Neuronal stem cell (in vitro differentiated cells): ENCODE data around the gene SERPINB4. TPM values are rescaled to one million over a fixed set of nuclear protein-coding genes. Genes with fewer than 3 reads are reported as not detected.
"Not testable (repeated sequence)": the region's sequence is repeated elsewhere in the genome, so short reads cannot be mapped to it uniquely, and the experiment has no call there.

Source experiments
- DNase-seq: peaks from one replicate; pipeline ENCODE4 v3.0.0-alpha.2; 2013; ENCODE audit warnings: low spot score
- H2AFZ ChIP-seq: one replicate; pipeline ENCODE4 v1.6.1; 2013; ENCODE audit warnings: mild to moderate bottlenecking, low read length, inconsistent platforms
- H2AK5ac ChIP-seq: 2 replicates; pipeline ENCODE4 v1.6.1; 2013; ENCODE audit warnings: low read depth, mild to moderate bottlenecking, inconsistent platforms, low read length, moderate library complexity, mixed read lengths
- H2BK120ac ChIP-seq: 2 replicates; pipeline ENCODE4 v1.6.1; 2013; ENCODE audit warnings: low read depth, mild to moderate bottlenecking, inconsistent platforms, low read length, moderate library complexity, mixed read lengths
- H2BK12ac ChIP-seq: one replicate; pipeline ENCODE4 v1.6.1; 2013; ENCODE audit warnings: low read length, inconsistent platforms
- H2BK15ac ChIP-seq: 2 replicates; pipeline ENCODE4 v1.6.1; 2013; ENCODE audit warnings: mild to moderate bottlenecking, low read length, inconsistent platforms, mixed read lengths
- H2BK5ac ChIP-seq: one replicate; pipeline ENCODE4 v1.6.1; 2013; ENCODE audit warnings: inconsistent platforms, mild to moderate bottlenecking, low read length, moderate library complexity
- H3K14ac ChIP-seq: one replicate; pipeline ENCODE4 v1.6.1; 2013; ENCODE audit warnings: low read length, inconsistent platforms
- H3K18ac ChIP-seq: 2 replicates; pipeline ENCODE4 v1.6.1; 2013; ENCODE audit warnings: low read length, inconsistent platforms
- H3K23ac ChIP-seq: 2 replicates; pipeline ENCODE4 v1.6.1; 2013; ENCODE audit warnings: low read depth, mild to moderate bottlenecking, mixed read lengths, low read length, inconsistent platforms; ENCODE audit not compliant: poor library complexity
- H3K27ac ChIP-seq: replicated peaks from 3 replicates; pipeline ENCODE4 v1.5.1; 2013; ENCODE audit warnings: low read length, inconsistent platforms
- H3K27me3 ChIP-seq, 3 experiments: 2 replicates each; pipeline ENCODE4 v1.6.1; 2013; ENCODE audit warnings: low read length in 3 of 3, mild to moderate bottlenecking in 2 of 3, inconsistent platforms in 1 of 3, low read depth in 1 of 3, mixed read lengths in 1 of 3, moderate library complexity in 1 of 3; ENCODE audit not compliant: control insufficient read depth in 3 of 3, insufficient read depth in 3 of 3
- H3K36me3 ChIP-seq, 2 donors: replicated peaks in 1 of 2; 2 replicates each; pipeline ENCODE4 v1.6.1; 2013; ENCODE audit warnings: low read length in 2 of 2; ENCODE audit not compliant: control insufficient read depth in 2 of 2, insufficient read depth in 2 of 2
- H3K4ac ChIP-seq: 2 replicates; pipeline ENCODE4 v1.6.1; 2013; ENCODE audit warnings: inconsistent platforms, mild to moderate bottlenecking, low read length, moderate library complexity
- H3K4me1 ChIP-seq, 2 donors: 1 replicate in 1 of 2; 2 replicates in 1 of 2; pipeline ENCODE4 v1.6.1; 2013; ENCODE audit warnings: low read length in 2 of 2, low read depth in 1 of 2; ENCODE audit not compliant: control insufficient read depth in 2 of 2, insufficient read depth in 1 of 2
- H3K4me2 ChIP-seq: one replicate; pipeline ENCODE4 v1.6.1; 2013; ENCODE audit warnings: mild to moderate bottlenecking, low read length, inconsistent platforms; ENCODE audit not compliant: insufficient read depth, poor library complexity, severe bottlenecking
- H3K4me3 ChIP-seq, 2 donors: 2 replicates each; pipeline ENCODE4 v1.5.1; 2013; ENCODE audit warnings: low read length in 2 of 2, mild to moderate bottlenecking in 2 of 2, inconsistent platforms in 1 of 2, moderate library complexity in 1 of 2
- H3K79me1 ChIP-seq: one replicate; pipeline ENCODE4 v1.6.1; 2013; ENCODE audit warnings: low read depth, mild to moderate bottlenecking, inconsistent platforms, low read length, moderate library complexity
- H3K9ac ChIP-seq: one replicate; pipeline ENCODE4 v1.6.1; 2013; ENCODE audit warnings: mild to moderate bottlenecking, low read depth, low read length, inconsistent platforms; ENCODE audit not compliant: poor library complexity
- H3K9me3 ChIP-seq, 2 donors: replicated peaks in 1 of 2; 2 replicates each; pipeline versions ENCODE3 to v1.6.1; 2013; ENCODE audit warnings: low read length in 2 of 2, mild to moderate bottlenecking in 2 of 2, inconsistent platforms in 1 of 2, low read depth in 1 of 2, mixed read lengths in 1 of 2, moderate library complexity in 1 of 2; ENCODE audit not compliant: control insufficient read depth in 2 of 2, insufficient read depth in 1 of 2
- H4K8ac ChIP-seq: one replicate; pipeline ENCODE4 v1.6.1; 2013; ENCODE audit warnings: low read depth, mild to moderate bottlenecking, inconsistent platforms, low read length, moderate library complexity
- H4K91ac ChIP-seq: one replicate; pipeline ENCODE4 v1.6.1; 2013; ENCODE audit warnings: low read length, low read depth, mild to moderate bottlenecking, inconsistent platforms; ENCODE audit not compliant: poor library complexity
- WGBS, 2 donors: extraction: QIAGEN DNeasy Blood & Tissue Kit; methylation state at CpG; one replicate each; pipeline ENCODE4 v1.1.7; 2013; ENCODE audit warnings: missing lambda C conversion rate in 2 of 2, mixed read lengths in 1 of 2; ENCODE audit not compliant: insufficient read length in 2 of 2, insufficient replicate concordance in 1 of 2; ENCODE audit errors: extremely low coverage in 2 of 2; 5-methylcytosine and 5-hydroxymethylcytosine counted together
- polyA plus RNA-seq, 2 experiments: library from polyadenylated mRNA; stranded (reverse); fragments of 200-250 nt; gene quantifications; one replicate each; pipeline ENCODE4 v1.2.3, GENCODE V29; 2013

Gene SERPINB4
- not detected for polyA plus RNA-seq (2013, experiment 1 of 2)
- polyA plus RNA-seq (2013, experiment 2 of 2), result not detected

- not testable (repeated sequence) for H3K4ac ChIP-seq, DNase-seq, H2BK12ac ChIP-seq, H3K9ac ChIP-seq, H3K18ac ChIP-seq, H3K79me1 ChIP-seq, H4K8ac ChIP-seq, H2BK15ac ChIP-seq, H4K91ac ChIP-seq, H3K14ac ChIP-seq, H2BK5ac ChIP-seq, H3K9me3 ChIP-seq, H2BK120ac ChIP-seq, H3K4me3 ChIP-seq, H3K27me3 ChIP-seq, H3K36me3 ChIP-seq, H3K4me1 ChIP-seq, H2AFZ ChIP-seq, H3K4me2 ChIP-seq, H3K27ac ChIP-seq, H3K23ac ChIP-seq, H2AK5ac ChIP-seq
- no CpG with 5 or more reads among the region's 2 CpGs for WGBS, 2 donors
These were observed at the start of gene SERPINB4 for GRCh38 chr18:63644142-63644541. Gene SERPINB4 (minus strand): TSS chr18:63644256. CDS start chr18:63643577, 679 bp downstream.

- no peak overlapping the region for H2BK15ac ChIP-seq
- no peak overlapping the region for H2BK5ac ChIP-seq
- no peak overlapping the region for H2BK120ac ChIP-seq
- no peak overlapping the region for H2BK12ac ChIP-seq
- no peak overlapping the region for H3K4me2 ChIP-seq
- no peak for DNase-seq
- H3K14ac ChIP-seq, result no peak overlapping the region
- peaks cover 0 to 1% of the 10 kb centered on the region in 2 donors for H3K4me1 ChIP-seq
- no peak overlapping the region for H3K4me3 ChIP-seq
- no peak overlapping the region for H2AK5ac ChIP-seq
- peaks cover 2% of the 10 kb centered on the region for H3K79me1 ChIP-seq
- H4K8ac ChIP-seq, result no peak overlapping the region
- no peaks in the 10 kb centered on the region for H3K27me3 ChIP-seq
- H4K91ac ChIP-seq, result no peak overlapping the region
- H3K36me3 ChIP-seq, result no peaks in the 10 kb centered on the region
- no CpG with 5 or more reads among the region's 2 CpGs for WGBS, 2 donors
- H2AFZ ChIP-seq, result no peak overlapping the region
- no peak overlapping the region for H3K4ac ChIP-seq
- H3K23ac ChIP-seq, result no peak overlapping the region
- no peaks in the 10 kb centered on the region for H3K9me3 ChIP-seq
- H3K9ac ChIP-seq, result no peak overlapping the region
- H3K27ac ChIP-seq, result no peak overlapping the region
- H3K18ac ChIP-seq, result no peak overlapping the region
These were observed 45.0 kb upstream of the SERPINB4 start for GRCh38 chr18:63689064-63689463.

- no peak overlapping the region for H3K9ac ChIP-seq
- H2AFZ ChIP-seq, result no peak overlapping the region
- no peak overlapping the region for H2AK5ac ChIP-seq
- H3K27ac ChIP-seq, result no peak overlapping the region
- no peak overlapping the region for H3K4ac ChIP-seq
- H2BK15ac ChIP-seq, result no peak overlapping the region
- H3K36me3 ChIP-seq, result no peaks in the 10 kb centered on the region
- H4K8ac ChIP-seq, result no peak overlapping the region
- no peak overlapping the region for H4K91ac ChIP-seq
- no peaks in the 10 kb centered on the region for H3K27me3 ChIP-seq
- peaks cover 0 to 8% of the 10 kb centered on the region in 2 donors for H3K4me1 ChIP-seq
- H2BK12ac ChIP-seq, result no peak overlapping the region
- no peak overlapping the region for H2BK120ac ChIP-seq
- no peak overlapping the region for H3K14ac ChIP-seq
- no peak overlapping the region for H3K4me2 ChIP-seq
- no peak overlapping the region for H2BK5ac ChIP-seq
- H3K4me3 ChIP-seq, result no peak overlapping the region
- peaks cover 2% of the 10 kb centered on the region for H3K79me1 ChIP-seq
- WGBS, 2 donors, result no CpG with 5 or more reads among the region's 2 CpGs
- DNase-seq, result no peak
- no peak overlapping the region for H3K18ac ChIP-seq
- H3K9me3 ChIP-seq, result no peaks in the 10 kb centered on the region
- no peak overlapping the region for H3K23ac ChIP-seq
These were observed 42.8 kb upstream of the SERPINB4 start for GRCh38 chr18:63686871-63687270.

GRCh38 chr18:63684718-63685117 lies 40.7 kb upstream of the SERPINB4 start:
- no peak overlapping the region for H2BK120ac ChIP-seq
- no peak overlapping the region for H3K27ac ChIP-seq
- H3K79me1 ChIP-seq, result peaks cover 2% of the 10 kb centered on the region
- no peak overlapping the region for H2AFZ ChIP-seq
- no peak overlapping the region for H2BK5ac ChIP-seq
- no peak overlapping the region for H3K4me2 ChIP-seq
- H3K36me3 ChIP-seq, result no peaks in the 10 kb centered on the region
- WGBS, 2 donors, result no CpG with 5 or more reads among the region's 3 CpGs
- no peak overlapping the region for H2BK15ac ChIP-seq
- H3K4me3 ChIP-seq, result no peak overlapping the region
- no peaks in the 10 kb centered on the region for H3K9me3 ChIP-seq
- H2BK12ac ChIP-seq, result no peak overlapping the region
- H3K9ac ChIP-seq, result no peak overlapping the region
- H4K8ac ChIP-seq, result no peak overlapping the region
- H2AK5ac ChIP-seq, result no peak overlapping the region
- no peak overlapping the region for H3K23ac ChIP-seq
- no peak overlapping the region for H3K14ac ChIP-seq
- H3K27me3 ChIP-seq, result no peaks in the 10 kb centered on the region
- H4K91ac ChIP-seq, result no peak overlapping the region
- H3K18ac ChIP-seq, result no peak overlapping the region
- no peak overlapping the region for H3K4ac ChIP-seq
- peaks cover 0 to 8% of the 10 kb centered on the region in 2 donors for H3K4me1 ChIP-seq
- DNase-seq, result no peak
